Caco-2 (cell line): ENCODE data around the gene RPH3AL. TPM values are rescaled to one million over a fixed set of nuclear protein-coding genes. Genes with fewer than 3 reads are reported as not detected.

Experiments
- BruUV-seq: library from RNA; stranded (reverse); fragments of 400-500 nt; replicated peaks from 2 replicates; lab custom pipeline; 2021; lab: Mats Ljungman, UMichigan
- CTCF ChIA-PET: fragments of 300-600 bp; sonication (Branson Sonifier 250); formaldehyde crosslinking; loops from one replicate; lab custom pipeline; 2022; ENCODE audit warnings: antibody characterized with exemption; lab: Charles Lee
- POLR2A ChIA-PET: fragments of 300-600 bp; sonication (Branson Sonifier 250); formaldehyde crosslinking; loops from one replicate; lab custom pipeline; 2022; ENCODE audit warnings: antibody characterized with exemption; lab: Charles Lee
- DNase-seq, 2 experiments: peaks; one replicate each; pipeline versions ENCODE4 v3.0.0 to v3.0.0-alpha.2; 2020 to 2022
- H3K27me3 ChIP-seq: replicated peaks from 2 replicates; pipeline ENCODE4 v1.6.0; 2011; ENCODE audit warnings: low read length; ENCODE audit not compliant: control insufficient read depth, insufficient read depth
- H3K36me3 ChIP-seq: 2 replicates; pipeline ENCODE4 v1.5.1; 2011; ENCODE audit warnings: low read length; ENCODE audit not compliant: control insufficient read depth, insufficient read depth
- H3K4me1 ChIP-seq: fragments of 250-450 bp; sonication (Bioruptor Pico); 2 replicates; pipeline ENCODE4 v1.5.1; 2020; ENCODE audit warnings: mild to moderate bottlenecking
- H3K4me3 ChIP-seq: 2 replicates; pipeline ENCODE4 v1.5.1; 2011; ENCODE audit warnings: low read depth, mild to moderate bottlenecking, control low read depth, low read length
- H3K9me3 ChIP-seq: fragments of 250-450 bp; sonication (Bioruptor Pico); 2 replicates; pipeline ENCODE4 v1.5.1; 2020; ENCODE audit warnings: mild to moderate bottlenecking, moderate library complexity
- H3K27ac Mint-ChIP-seq: one replicate; pipeline ENCODE4 v1.8.0; 2022; ENCODE audit warnings: mixed read lengths; ENCODE audit not compliant: unreplicated experiment
- H3K27me3 Mint-ChIP-seq: one replicate; pipeline ENCODE4 v1.8.0; 2022; ENCODE audit warnings: mixed read lengths; ENCODE audit not compliant: insufficient read depth, unreplicated experiment
- H3K36me3 Mint-ChIP-seq: one replicate; pipeline ENCODE4 v1.8.0; 2022; ENCODE audit warnings: mild to moderate bottlenecking, mixed read lengths; ENCODE audit not compliant: insufficient read depth, unreplicated experiment
- H3K4me1 Mint-ChIP-seq: one replicate; pipeline ENCODE4 v1.8.0; 2022; ENCODE audit warnings: low read depth, mixed read lengths; ENCODE audit not compliant: unreplicated experiment
- H3K4me3 Mint-ChIP-seq: one replicate; pipeline ENCODE4 v1.8.0; 2022; ENCODE audit warnings: mild to moderate bottlenecking, moderate library complexity, mixed read lengths; ENCODE audit not compliant: unreplicated experiment
- H3K9me3 Mint-ChIP-seq: one replicate; pipeline ENCODE4 v1.8.0; 2022; ENCODE audit warnings: mixed read lengths; ENCODE audit not compliant: unreplicated experiment
- CTCF ChIP-seq, 2 experiments: fragments of 200-600 bp in 1 of 2; IDR thresholded peaks; 1 replicate in 1 of 2; 2 replicates in 1 of 2; pipeline versions ENCODE4 v1.5.1 to v1.8.0; 2011 to 2022; ENCODE audit warnings: antibody characterized with exemption in 1 of 2, control low read depth in 1 of 2, inconsistent platforms in 1 of 2, low read depth in 1 of 2, low read length in 1 of 2, mild to moderate bottlenecking in 1 of 2, moderate library complexity in 1 of 2; ENCODE audit not compliant: insufficient read depth in 1 of 2, severe bottlenecking in 1 of 2, unreplicated experiment in 1 of 2
- intact Hi-C: fragments of 100-400 bp; cut with micrococcal nuclease; formaldehyde crosslinking; loops from one replicate; pipeline ENCODE4 v1.10.0; 2022; ENCODE audit not compliant: unreplicated experiment
- total RNA-seq: library from RNA; stranded (reverse); gene quantifications from 2 replicates; pipeline ENCODE4 v1.2.3, GENCODE V29; 2022

Gene RPH3AL
- total RNA-seq, 1 experiment from 2014 or later, result 36.0 TPM

GRCh38 chr17:353838-354234 is 1.2 kb upstream of the RPH3AL start:
- peak in 1 of 2 experiments; percentile 9 for DNase-seq
- H3K36me3 Mint-ChIP-seq, result peaks cover 52% of the 10 kb centered on the region
- H3K4me1 Mint-ChIP-seq, result peaks cover 39% of the 10 kb centered on the region
- H3K9me3 ChIP-seq, result no peaks in the 10 kb centered on the region
- H3K4me3 Mint-ChIP-seq, result peak overlapping the region; percentile 86
- intact Hi-C loops, result loop anchor here (2.0 kb wide), 1 partner anchor 31 kb away; no protein-coding TSS in a partner anchor
- ChIA-PET CTCF (no interaction called here), POLR2A (no interaction called here)
- no peak overlapping the region for H3K4me3 ChIP-seq
- no peaks in the 10 kb centered on the region for H3K27me3 Mint-ChIP-seq
- H3K27me3 ChIP-seq, result no peaks in the 10 kb centered on the region
- TF ChIP-seq CTCF (IDR thresholded peaks at IDR 0.05; ENCODE audit: insufficient read depth in 1 of 2, low read depth in 1 of 2, low read length in 1 of 2, severe bottlenecking in 1 of 2, unreplicated experiment in 1 of 2), result no peak
- no TSS peak for BruUV-seq
- H3K27ac Mint-ChIP-seq, result peak overlapping the region; percentile 98
- peaks cover 29% of the 10 kb centered on the region for H3K4me1 ChIP-seq
- H3K36me3 ChIP-seq, result peaks cover 1% of the 10 kb centered on the region; the same call in 1 of the 2 replicates
- H3K9me3 Mint-ChIP-seq, result no peaks in the 10 kb centered on the region

GRCh38 chr17:353213-353837 is 718 bp upstream of the RPH3AL start:
- POLR2A ChIA-PET, result no interaction called here
- Mint-ChIP-seq H3K4me1 (peaks cover 42% of the 10 kb centered on the region), H3K4me3 (peak overlapping the region; percentile 86), H3K27me3 (no peaks in the 10 kb centered on the region), H3K36me3 (peaks cover 55% of the 10 kb centered on the region), H3K27ac (peak overlapping the region; percentile 98), H3K9me3 (no peaks in the 10 kb centered on the region)
- Histone ChIP-seq H3K36me3 (peaks cover 1% of the 10 kb centered on the region; the same call in 1 of the 2 replicates), H3K9me3 (no peaks in the 10 kb centered on the region), H3K4me1 (peaks cover 29% of the 10 kb centered on the region), H3K4me3 (peak overlapping the region; percentile 44), H3K27me3 (no peaks in the 10 kb centered on the region)
- no peak for TF ChIP-seq CTCF (IDR thresholded peaks at IDR 0.05; ENCODE audit: insufficient read depth in 1 of 2, low read depth in 1 of 2, low read length in 1 of 2, severe bottlenecking in 1 of 2, unreplicated experiment in 1 of 2)
- DNase-seq, result no peak
- CTCF ChIA-PET, result interaction anchor here (0.6 kb wide), 1 partner anchor 22 kb away, joined by 3 read pairs; no protein-coding TSS in a partner anchor
- BruUV-seq, result no TSS peak
- intact Hi-C loops, result loop anchor here (2.0 kb wide), 1 partner anchor 31 kb away; no protein-coding TSS in a partner anchor

GRCh38 chr17:351875-352420 is 659 bp downstream of the RPH3AL start:
- Mint-ChIP-seq H3K27me3 (no peaks in the 10 kb centered on the region), H3K4me3 (peak overlapping the region; percentile 86), H3K9me3 (no peaks in the 10 kb centered on the region), H3K36me3 (peaks cover 43% of the 10 kb centered on the region), H3K27ac (peak overlapping the region; percentile 98), H3K4me1 (peaks cover 42% of the 10 kb centered on the region)
- H3K4me1 ChIP-seq, result peaks cover 29% of the 10 kb centered on the region
- H3K9me3 ChIP-seq, result no peaks in the 10 kb centered on the region
- H3K27me3 ChIP-seq, result no peaks in the 10 kb centered on the region
- BruUV-seq, result TSS peak; percentile 64
- peaks cover 1% of the 10 kb centered on the region; the same call in 1 of the 2 replicates for H3K36me3 ChIP-seq
- CTCF ChIA-PET, result no interaction called here
- intact Hi-C loops, result loop anchor here (1.0 to 2.0 kb wide), 2 partner anchors 33 to 644 kb away; no protein-coding TSS in a partner anchor
- H3K4me3 ChIP-seq, result peak overlapping the region; percentile 44
- no peak for DNase-seq
- no peak for TF ChIP-seq CTCF (IDR thresholded peaks at IDR 0.05; ENCODE audit: insufficient read depth in 1 of 2, low read depth in 1 of 2, low read length in 1 of 2, severe bottlenecking in 1 of 2, unreplicated experiment in 1 of 2)
- POLR2A ChIA-PET, result no interaction called here
